NCI-H1694 treated with DMSO at 0.1 percent for 48 hours (cell line): Measurements from ENCODE around the gene ZNF629.

ENCODE experiments used
- DNase-seq: peaks from one replicate; lab custom pipeline; 2025; lab: John Stamatoyannopoulos, UW

Gene ZNF629

GRCh38 chr16:30748634-30749445 lies 38.2 kb downstream of the ZNF629 start:
- DNase-seq = no peak

GRCh38 chr16:30747799-30748633 lies 39.0 kb downstream of the ZNF629 start, which contains the start of gene PHKG2:
Gene PHKG2 (plus strand): TSS chr16:30748425. CDS start chr16:30748821, 396 bp downstream.
- DNase-seq = peak; percentile 96

- DNase-seq = no peak
These were observed 39.7 kb downstream of the ZNF629 start for GRCh38 chr16:30747331-30747730.

GRCh38 chr16:30746638-30747175 lies 40.3 kb downstream of the ZNF629 start:
- DNase-seq = no peak

- no peak for DNase-seq
These were observed 41.9 kb downstream of the ZNF629 start for GRCh38 chr16:30745082-30745481.

- DNase-seq = no peak
These were observed 42.8 kb downstream of the ZNF629 start for GRCh38 chr16:30744183-30744582.

- no peak for DNase-seq
These were observed 43.3 kb downstream of the ZNF629 start for GRCh38 chr16:30743716-30744115.

GRCh38 chr16:30741461-30741914 lies 45.5 kb downstream of the ZNF629 start:
- no peak for DNase-seq

GRCh38 chr16:30740364-30741251 lies 46.4 kb downstream of the ZNF629 start:
- no peak for DNase-seq

GRCh38 chr16:30738984-30739951 lies 47.7 kb downstream of the ZNF629 start:
- DNase-seq = no peak

GRCh38 chr16:30737794-30738648 lies 49.0 kb downstream of the ZNF629 start:
- DNase-seq = no peak

GRCh38 chr16:30736995-30737793 lies 49.8 kb downstream of the ZNF629 start:
- no peak for DNase-seq

- no peak for DNase-seq
These were observed 55.6 kb downstream of the ZNF629 start for GRCh38 chr16:30731411-30731810.

- DNase-seq = no peak
These were observed 57.9 kb downstream of the ZNF629 start for GRCh38 chr16:30728899-30729672.
